Measurements from ENCODE around the gene GNG12. TPM values are rescaled to one million over a fixed set of nuclear protein-coding genes. Genes with fewer than 3 reads are reported as not detected.
A peak's percentile ranks its signal among the peaks of the same experiment; 100 is the strongest.

GNG12 gene
- polyA plus RNA-seq, 3 donors, result 0.03 TPM; not detected in 2

GRCh38 chr1:67835663-67836452 is 2.6 kb upstream of the GNG12 start:
- H3K27ac Mint-ChIP-seq, result no peak overlapping the region
- TF ChIP-seq CTCF (IDR thresholded peaks at IDR 0.05), result no peak
- H3K36me3 ChIP-seq (replicated peaks in 1 of 2; ENCODE audit: control insufficient read depth in 1 of 2, insufficient read depth in 2 of 2, low read length in 2 of 2), result no peaks in the 10 kb centered on the region
- H3K27me3 ChIP-seq (ENCODE audit: control insufficient read depth in 2 of 2, insufficient read depth in 2 of 2, low read length in 2 of 2), result peaks cover 76 to 78% of the 10 kb centered on the region in 2 donors
- H3K27ac ChIP-seq (ENCODE audit: low read depth in 1 of 2, low read length in 2 of 2), result no peak overlapping the region
- no peak overlapping the region for H3K4me2 ChIP-seq (replicated peaks; ENCODE audit: extremely low read depth, low read length, poor library complexity, severe bottlenecking)
- DNase-seq, result no peak
- no peak overlapping the region for H2AFZ ChIP-seq (ENCODE audit: insufficient read depth, low read depth, low read length, poor library complexity, severe bottlenecking)
- H3K9me3 Mint-ChIP-seq, result peaks cover 0 to 11% (median 7%) of the 10 kb centered on the region in 7 donors
- WGBS (ENCODE audit: insufficient coverage), result 50% methylated on average over 2 of the region's 3 CpGs
- H4K20me1 ChIP-seq (ENCODE audit: insufficient read depth, low read length), result no peaks in the 10 kb centered on the region
- H3K9me3 ChIP-seq (replicated peaks in 1 of 2; ENCODE audit: control insufficient read depth in 1 of 2, insufficient read depth in 1 of 2, low read length in 2 of 2), result peaks cover 0 to 3% of the 10 kb centered on the region in 2 donors
- H3K4me3 Mint-ChIP-seq, result peak overlapping the region in 1 of 2 donors; percentile 55
- H3K27me3 Mint-ChIP-seq (ENCODE audit: low read depth in 3 of 3), result peaks cover 57 to 75% (median 70%) of the 10 kb centered on the region in 3 donors
- no peaks in the 10 kb centered on the region for H3K36me3 Mint-ChIP-seq
- intact Hi-C loops (cut with micrococcal nuclease), result no loop called here
- H3K4me1 Mint-ChIP-seq, result peaks cover 14% of the 10 kb centered on the region
- H3K4me1 ChIP-seq (ENCODE audit: control insufficient read depth in 1 of 2, insufficient read depth in 2 of 2, low read length in 2 of 2), result peaks cover 15 to 20% of the 10 kb centered on the region in 2 donors
- H3K9ac ChIP-seq (ENCODE audit: insufficient read depth, low read length, poor library complexity, severe bottlenecking), result no peak overlapping the region
- H3K79me2 ChIP-seq (ENCODE audit: insufficient read depth, low read length), result no peaks in the 10 kb centered on the region
- H3K4me3 ChIP-seq (replicated peaks in 1 of 3; ENCODE audit: low read depth in 2 of 3, low read length in 3 of 3), result no peak overlapping the region

GRCh38 chr1:67834246-67834877 is 1.1 kb upstream of the GNG12 start:
- Histone ChIP-seq H3K4me3 (replicated peaks in 1 of 3; ENCODE audit: low read depth in 2 of 3, low read length in 3 of 3) (no peak overlapping the region), H3K9ac (ENCODE audit: insufficient read depth, low read length, poor library complexity, severe bottlenecking) (no peak overlapping the region), H2AFZ (ENCODE audit: insufficient read depth, low read depth, low read length, poor library complexity, severe bottlenecking) (no peak overlapping the region), H3K27ac (ENCODE audit: low read depth in 1 of 2, low read length in 2 of 2) (no peak overlapping the region), H3K27me3 (ENCODE audit: control insufficient read depth in 2 of 2, insufficient read depth in 2 of 2, low read length in 2 of 2) (peaks cover 76 to 82% of the 10 kb centered on the region in 2 donors), H3K4me1 (ENCODE audit: control insufficient read depth in 1 of 2, insufficient read depth in 2 of 2, low read length in 2 of 2) (peaks cover 15 to 20% of the 10 kb centered on the region in 2 donors), H4K20me1 (ENCODE audit: insufficient read depth, low read length) (no peaks in the 10 kb centered on the region), H3K9me3 (replicated peaks in 1 of 2; ENCODE audit: control insufficient read depth in 1 of 2, insufficient read depth in 1 of 2, low read length in 2 of 2) (peaks cover 0 to 3% of the 10 kb centered on the region in 2 donors), H3K4me2 (replicated peaks; ENCODE audit: extremely low read depth, low read length, poor library complexity, severe bottlenecking) (no peak overlapping the region), H3K36me3 (replicated peaks in 1 of 2; ENCODE audit: control insufficient read depth in 1 of 2, insufficient read depth in 2 of 2, low read length in 2 of 2) (no peaks in the 10 kb centered on the region), H3K79me2 (ENCODE audit: insufficient read depth, low read length) (no peaks in the 10 kb centered on the region)
- H3K4me3 Mint-ChIP-seq, result peak overlapping the region in 1 of 2 donors; percentile 58
- 100% methylated on average over 1 of the region's 4 CpGs for whole genome bisulfite sequencing (ENCODE audit: insufficient coverage)
- peaks cover 0 to 12% (median 7%) of the 10 kb centered on the region in 7 donors for H3K9me3 Mint-ChIP-seq
- peaks cover 14% of the 10 kb centered on the region for H3K4me1 Mint-ChIP-seq
- no peaks in the 10 kb centered on the region for H3K36me3 Mint-ChIP-seq
- peaks cover 67 to 81% (median 74%) of the 10 kb centered on the region in 3 donors for H3K27me3 Mint-ChIP-seq (ENCODE audit: low read depth in 3 of 3)
- intact Hi-C loops (cut with micrococcal nuclease), result no loop called here
- DNase-seq, result no peak
- no peak overlapping the region for H3K27ac Mint-ChIP-seq
- no peak for TF ChIP-seq CTCF (IDR thresholded peaks at IDR 0.05)

Measured in CD14-positive monocyte (primary cell).